Liver (tissue), 3 donors: ENCODE results near the gene SNCAIP.

Experiments used
- EGR1 ChIP-seq, 2 donors: IDR thresholded peaks; 2 replicates each; pipeline ENCODE4 v1.6.1; 2016 to 2018; ENCODE audit warnings: antibody characterized with exemption in 2 of 2, low read depth in 2 of 2
- FOXA1 ChIP-seq: IDR thresholded peaks from 2 replicates; pipeline ENCODE4 v1.6.1; 2016; ENCODE audit warnings: antibody characterized with exemption
- GABPA ChIP-seq, 2 donors: IDR thresholded peaks in 1 of 2; conservative IDR thresholded peaks in 1 of 2; 2 replicates each; pipeline ENCODE4 v1.6.1; 2016; ENCODE audit warnings: antibody characterized with exemption in 2 of 2, mild to moderate bottlenecking in 1 of 2, moderate library complexity in 1 of 2
- JUND ChIP-seq, 2 donors: IDR thresholded peaks; 2 replicates each; pipeline ENCODE4 v1.6.1; 2016; ENCODE audit warnings: antibody characterized with exemption in 2 of 2
- MAX ChIP-seq: IDR thresholded peaks from 2 replicates; pipeline ENCODE4 v1.6.1; 2016; ENCODE audit warnings: antibody characterized with exemption
- RXRA ChIP-seq, 2 donors: IDR thresholded peaks; 2 replicates each; pipeline ENCODE4 v1.6.1; 2017 to 2018; ENCODE audit warnings: antibody characterized with exemption in 2 of 2, mild to moderate bottlenecking in 1 of 2
- SP1 ChIP-seq: IDR thresholded peaks from 2 replicates; pipeline ENCODE4 v1.6.1; 2018; ENCODE audit warnings: antibody characterized with exemption, mild to moderate bottlenecking
- TAF1 ChIP-seq: conservative IDR thresholded peaks from 2 replicates; pipeline ENCODE4 v1.6.1; 2016; ENCODE audit warnings: antibody characterized with exemption, mild to moderate bottlenecking
- YY1 ChIP-seq: IDR thresholded peaks from 2 replicates; pipeline ENCODE4 v1.6.1; 2016; ENCODE audit warnings: antibody characterized with exemption, mild to moderate bottlenecking
- TF ChIP-seq, protein P1 (sequence below): fragments of 150-350 bp; IDR thresholded peaks from 2 replicates; pipeline ENCODE4 v1.5.1; 2017; ENCODE audit warnings: improper control_type of control experiment, low read depth, low read length; ENCODE audit not compliant: missing input control
- TF ChIP-seq, protein P2 (sequence below): IDR thresholded peaks from 2 replicates; pipeline ENCODE4 v1.6.1; 2016; ENCODE audit warnings: antibody characterized with exemption, mild to moderate bottlenecking
- donor health status: healthy.
- donor health status: healthy.

DNA sequence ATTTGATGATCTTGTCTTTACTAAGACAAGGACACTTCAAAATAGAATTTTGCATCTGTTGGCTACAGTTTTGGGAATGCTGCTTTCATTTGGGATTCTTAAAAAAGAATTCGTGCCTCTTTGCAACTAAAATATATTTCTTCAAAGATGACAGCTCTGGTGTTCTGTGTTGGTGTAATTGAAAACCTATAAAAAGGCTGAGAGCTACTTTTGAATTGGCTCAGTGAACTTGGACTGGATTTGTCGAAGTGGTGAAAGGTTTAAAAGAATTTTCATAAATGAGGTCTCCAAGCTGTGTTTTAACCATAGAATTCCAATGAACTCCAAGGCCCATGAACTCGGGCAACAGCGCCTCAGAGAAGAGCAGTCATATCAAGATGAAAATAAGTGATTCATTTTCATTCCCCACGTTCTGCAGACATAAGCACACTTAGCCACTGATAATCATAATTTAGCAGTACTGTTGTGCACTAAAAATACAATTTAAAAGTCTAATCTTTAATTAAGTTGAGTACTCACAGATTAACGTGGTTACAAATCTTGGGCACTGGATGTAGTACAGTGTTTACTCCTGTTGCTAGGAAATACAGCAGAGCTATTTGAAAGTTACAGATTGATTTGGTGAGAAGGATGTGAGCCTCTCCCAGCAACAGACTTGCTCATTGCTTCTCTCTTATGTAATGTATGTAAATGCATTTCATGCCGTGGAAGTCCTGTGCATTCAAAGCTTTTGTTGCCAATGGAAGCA, 10.9 kb downstream of the SNCAIP start:
- TF ChIP-seq, protein P1, sequence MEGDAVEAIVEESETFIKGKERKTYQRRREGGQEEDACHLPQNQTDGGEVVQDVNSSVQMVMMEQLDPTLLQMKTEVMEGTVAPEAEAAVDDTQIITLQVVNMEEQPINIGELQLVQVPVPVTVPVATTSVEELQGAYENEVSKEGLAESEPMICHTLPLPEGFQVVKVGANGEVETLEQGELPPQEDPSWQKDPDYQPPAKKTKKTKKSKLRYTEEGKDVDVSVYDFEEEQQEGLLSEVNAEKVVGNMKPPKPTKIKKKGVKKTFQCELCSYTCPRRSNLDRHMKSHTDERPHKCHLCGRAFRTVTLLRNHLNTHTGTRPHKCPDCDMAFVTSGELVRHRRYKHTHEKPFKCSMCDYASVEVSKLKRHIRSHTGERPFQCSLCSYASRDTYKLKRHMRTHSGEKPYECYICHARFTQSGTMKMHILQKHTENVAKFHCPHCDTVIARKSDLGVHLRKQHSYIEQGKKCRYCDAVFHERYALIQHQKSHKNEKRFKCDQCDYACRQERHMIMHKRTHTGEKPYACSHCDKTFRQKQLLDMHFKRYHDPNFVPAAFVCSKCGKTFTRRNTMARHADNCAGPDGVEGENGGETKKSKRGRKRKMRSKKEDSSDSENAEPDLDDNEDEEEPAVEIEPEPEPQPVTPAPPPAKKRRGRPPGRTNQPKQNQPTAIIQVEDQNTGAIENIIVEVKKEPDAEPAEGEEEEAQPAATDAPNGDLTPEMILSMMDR, result no peak
- TF ChIP-seq JUND (IDR thresholded peaks at IDR 0.05) (no peak), YY1 (no peak), TAF1 (no peak), GABPA (IDR thresholded peaks at IDR 0.05 in 1 of 2, conservative IDR thresholded peaks at IDR 0.05 in 1 of 2) (no peak), EGR1 (IDR thresholded peaks at IDR 0.05; ENCODE audit: low read depth in 2 of 2) (no peak), FOXA1 (no peak), MAX (no peak), SP1 (no peak), RXRA (IDR thresholded peaks at IDR 0.05) (no peak)
- TF ChIP-seq, protein P2, sequence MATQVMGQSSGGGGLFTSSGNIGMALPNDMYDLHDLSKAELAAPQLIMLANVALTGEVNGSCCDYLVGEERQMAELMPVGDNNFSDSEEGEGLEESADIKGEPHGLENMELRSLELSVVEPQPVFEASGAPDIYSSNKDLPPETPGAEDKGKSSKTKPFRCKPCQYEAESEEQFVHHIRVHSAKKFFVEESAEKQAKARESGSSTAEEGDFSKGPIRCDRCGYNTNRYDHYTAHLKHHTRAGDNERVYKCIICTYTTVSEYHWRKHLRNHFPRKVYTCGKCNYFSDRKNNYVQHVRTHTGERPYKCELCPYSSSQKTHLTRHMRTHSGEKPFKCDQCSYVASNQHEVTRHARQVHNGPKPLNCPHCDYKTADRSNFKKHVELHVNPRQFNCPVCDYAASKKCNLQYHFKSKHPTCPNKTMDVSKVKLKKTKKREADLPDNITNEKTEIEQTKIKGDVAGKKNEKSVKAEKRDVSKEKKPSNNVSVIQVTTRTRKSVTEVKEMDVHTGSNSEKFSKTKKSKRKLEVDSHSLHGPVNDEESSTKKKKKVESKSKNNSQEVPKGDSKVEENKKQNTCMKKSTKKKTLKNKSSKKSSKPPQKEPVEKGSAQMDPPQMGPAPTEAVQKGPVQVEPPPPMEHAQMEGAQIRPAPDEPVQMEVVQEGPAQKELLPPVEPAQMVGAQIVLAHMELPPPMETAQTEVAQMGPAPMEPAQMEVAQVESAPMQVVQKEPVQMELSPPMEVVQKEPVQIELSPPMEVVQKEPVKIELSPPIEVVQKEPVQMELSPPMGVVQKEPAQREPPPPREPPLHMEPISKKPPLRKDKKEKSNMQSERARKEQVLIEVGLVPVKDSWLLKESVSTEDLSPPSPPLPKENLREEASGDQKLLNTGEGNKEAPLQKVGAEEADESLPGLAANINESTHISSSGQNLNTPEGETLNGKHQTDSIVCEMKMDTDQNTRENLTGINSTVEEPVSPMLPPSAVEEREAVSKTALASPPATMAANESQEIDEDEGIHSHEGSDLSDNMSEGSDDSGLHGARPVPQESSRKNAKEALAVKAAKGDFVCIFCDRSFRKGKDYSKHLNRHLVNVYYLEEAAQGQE, result no peak
